NOMO-1 (cell line): Measurements from ENCODE around the gene NFIA.

Experiments
- DNase-seq, 2 experiments: peaks; one replicate each; lab custom pipeline; 2025; ENCODE audit not compliant: unreplicated experiment in 2 of 2; lab: John Stamatoyannopoulos, UW

The NFIA gene

DNA sequence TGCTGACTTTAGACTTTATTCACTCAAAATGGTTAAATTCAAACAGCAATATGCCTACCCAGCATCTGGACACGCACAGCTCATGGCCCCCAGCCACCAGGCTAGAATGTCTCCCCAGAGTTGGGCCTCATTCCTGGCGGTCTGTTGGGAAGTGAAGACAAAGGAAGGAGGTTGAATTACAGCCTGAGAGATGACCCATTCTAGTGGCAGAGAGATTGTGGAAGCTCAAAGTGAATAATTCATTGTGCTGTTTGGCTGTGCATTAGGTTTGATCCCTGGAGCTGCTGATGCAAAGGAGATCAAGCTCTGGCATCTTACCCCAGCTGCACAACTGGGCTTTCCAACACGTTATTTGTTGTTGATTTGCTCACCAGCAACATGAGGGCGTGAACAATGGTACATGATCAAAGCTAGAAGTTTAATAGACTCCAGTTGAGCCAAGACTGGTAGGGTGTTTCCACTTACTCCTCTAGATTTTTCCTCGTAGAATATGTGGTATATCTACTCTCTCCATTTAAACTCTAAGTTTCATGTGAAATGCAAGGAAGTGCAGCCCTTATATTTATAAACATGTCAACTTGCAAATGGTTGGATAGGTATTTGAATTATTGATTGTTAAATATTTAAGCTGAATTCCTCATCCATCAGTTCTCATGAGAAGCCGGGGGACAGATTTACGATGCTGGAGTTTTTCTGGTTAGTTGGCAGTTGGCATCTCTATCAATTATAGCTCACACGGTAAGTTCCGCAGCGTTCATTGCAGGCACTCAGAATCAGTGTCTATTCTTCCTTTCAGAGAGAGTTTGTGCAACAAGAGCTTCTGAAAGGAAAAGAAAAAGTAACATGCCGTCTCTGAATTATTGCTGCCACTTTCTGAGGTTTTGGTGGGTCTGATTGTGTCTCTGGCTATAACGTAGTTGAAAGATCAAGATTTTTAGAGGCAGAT, 419.9 kb downstream of the NFIA start:
- DNase-seq: peak; percentile 8 to 56

GRCh38 chr1:61504305-61504704, 421.9 kb downstream of the NFIA start:
- no peak for DNase-seq

DNA sequence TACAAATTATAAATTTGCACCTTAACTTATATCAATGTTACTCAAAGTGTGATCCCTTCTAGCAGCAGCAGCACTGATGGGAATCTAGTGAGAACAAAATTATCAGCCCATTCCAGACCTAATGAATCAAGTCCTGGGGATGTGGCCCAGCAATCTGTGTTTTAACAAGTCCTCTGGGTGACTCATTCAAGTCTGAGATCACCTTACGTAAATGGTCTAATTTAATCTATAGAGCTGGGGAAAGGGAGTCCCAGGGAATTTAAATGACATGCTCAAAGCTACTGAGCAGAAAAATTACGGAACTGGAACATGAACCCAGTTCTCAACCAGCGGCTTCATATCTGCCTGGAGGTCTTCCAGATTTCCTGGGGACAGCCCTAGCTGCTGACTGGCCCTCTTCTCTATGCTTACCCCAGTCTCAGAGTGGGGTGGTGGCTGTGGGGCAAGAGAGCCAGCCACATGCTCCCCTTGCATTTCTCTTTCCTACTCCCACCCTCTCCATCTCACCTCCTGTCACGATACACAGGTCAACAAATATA, 422.6 kb downstream of the NFIA start:
- DNase-seq: no peak

GRCh38 chr1:61506236-61506635, 423.9 kb downstream of the NFIA start:
- no peak for DNase-seq

GRCh38 chr1:61506944-61507500, 424.7 kb downstream of the NFIA start:
- no peak for DNase-seq
